ENCODE measurements around the gene DUSP2.

DUSP2 gene

GRCh38 chr2:96113951-96114350 is 31.3 kb downstream of the DUSP2 start:
- no peak for DNase-seq (ENCODE audit: low read depth)

GRCh38 chr2:96113367-96113677 is 31.9 kb downstream of the DUSP2 start:
- no peak for DNase-seq (ENCODE audit: low read depth)

- DNase-seq (ENCODE audit: low read depth) = no peak
Measured at GRCh38 chr2:96112501-96113366, 32.5 kb downstream of the DUSP2 start.

GRCh38 chr2:96111823-96112500 is 33.3 kb downstream of the DUSP2 start:
- no peak for DNase-seq (ENCODE audit: low read depth)

- no peak for DNase-seq (ENCODE audit: low read depth)
Measured at GRCh38 chr2:96111257-96111640, 34.0 kb downstream of the DUSP2 start.

- DNase-seq (ENCODE audit: low read depth) = no peak
Measured at GRCh38 chr2:96110621-96111256, 34.5 kb downstream of the DUSP2 start.

- DNase-seq (ENCODE audit: low read depth) = no peak
Measured at GRCh38 chr2:96109931-96110511, 35.2 kb downstream of the DUSP2 start.

GRCh38 chr2:96109361-96109680 is 35.9 kb downstream of the DUSP2 start:
- no peak for DNase-seq (ENCODE audit: low read depth)

GRCh38 chr2:96108541-96109360 is 36.5 kb downstream of the DUSP2 start:
- no peak for DNase-seq (ENCODE audit: low read depth)

- no peak for DNase-seq (ENCODE audit: low read depth)
Measured at GRCh38 chr2:96108151-96108540, 37.1 kb downstream of the DUSP2 start.

GRCh38 chr2:96107708-96108065 is 37.6 kb downstream of the DUSP2 start:
- no peak for DNase-seq (ENCODE audit: low read depth)

GRCh38 chr2:96106991-96107707 is 38.1 kb downstream of the DUSP2 start:
- no peak for DNase-seq (ENCODE audit: low read depth)

GRCh38 chr2:96105994-96106715 is 39.1 kb downstream of the DUSP2 start:
- no peak for DNase-seq (ENCODE audit: low read depth)

GRCh38 chr2:96105152-96105915 is 39.9 kb downstream of the DUSP2 start:
- DNase-seq (ENCODE audit: low read depth) = no peak

GRCh38 chr2:96104487-96104861 is 40.8 kb downstream of the DUSP2 start:
- no peak for DNase-seq (ENCODE audit: low read depth)

GRCh38 chr2:96103761-96104486 is 41.3 kb downstream of the DUSP2 start:
- no peak for DNase-seq (ENCODE audit: low read depth)

GRCh38 chr2:96103187-96103601 is 42.0 kb downstream of the DUSP2 start:
- no peak for DNase-seq (ENCODE audit: low read depth)

- DNase-seq (ENCODE audit: low read depth) = no peak
Measured at GRCh38 chr2:96102596-96103186, 42.5 kb downstream of the DUSP2 start.

- no peak for DNase-seq (ENCODE audit: low read depth)
Measured at GRCh38 chr2:96100893-96101304, 44.3 kb downstream of the DUSP2 start.
